Stimulated activated CD4-positive, alpha-beta T cell treated with anti-CD3 and anti-CD28 coated beads, TNF-alpha, amount 100 ng/mL, for 1 hour (primary cell): ENCODE measurements around the gene MED27.
"Not testable (repeated sequence)": the region's sequence is repeated elsewhere in the genome, so short reads cannot be mapped to it uniquely, and the experiment has no call there.

Experiments used
- DNase-seq, 3 donors: peaks; one replicate each; pipeline ENCODE4 v3.0.0-alpha.2; 2020; ENCODE audit warnings: low read depth in 3 of 3, low spot score in 1 of 3

MED27 gene

DNA sequence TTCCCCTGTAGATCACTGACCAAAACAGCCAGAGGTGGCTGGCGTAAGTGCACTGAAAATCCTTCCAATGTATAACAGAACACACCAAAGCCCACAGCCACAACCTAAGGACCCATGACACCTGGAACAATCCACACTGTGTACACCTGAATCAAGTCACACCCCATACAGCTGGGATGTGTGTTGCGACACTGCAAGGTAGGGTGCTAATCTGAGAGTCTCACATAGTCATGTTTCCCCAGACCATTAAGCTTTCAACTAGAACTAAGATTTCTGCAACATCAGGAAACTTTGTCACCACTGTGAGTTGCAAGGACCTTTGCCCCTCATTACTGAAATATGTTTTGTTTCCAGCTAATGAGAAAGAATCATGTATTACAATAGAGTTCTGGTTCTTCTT is 59.4 kb downstream of the MED27 start:
- DNase-seq, result no peak

DNA sequence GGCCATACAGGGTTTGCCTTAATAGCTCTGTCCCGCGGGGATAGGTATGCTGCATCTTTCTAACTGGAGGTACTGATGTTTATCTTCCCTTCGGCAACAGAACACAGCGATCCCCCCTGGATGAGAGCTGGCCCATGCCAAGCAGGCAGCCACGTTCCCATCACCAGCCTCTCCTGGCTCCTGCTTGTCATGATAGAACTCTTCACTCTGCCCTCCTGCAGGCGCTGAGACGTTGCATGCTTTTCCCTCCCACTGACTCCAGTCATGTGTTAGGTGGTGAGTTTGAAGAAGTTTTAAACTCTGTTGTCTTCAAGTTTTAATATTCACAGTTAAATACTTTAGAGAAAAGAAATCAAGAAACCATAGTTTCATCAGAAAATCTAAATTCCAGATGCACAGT is 60.0 kb downstream of the MED27 start:
- no peak for DNase-seq

DNA sequence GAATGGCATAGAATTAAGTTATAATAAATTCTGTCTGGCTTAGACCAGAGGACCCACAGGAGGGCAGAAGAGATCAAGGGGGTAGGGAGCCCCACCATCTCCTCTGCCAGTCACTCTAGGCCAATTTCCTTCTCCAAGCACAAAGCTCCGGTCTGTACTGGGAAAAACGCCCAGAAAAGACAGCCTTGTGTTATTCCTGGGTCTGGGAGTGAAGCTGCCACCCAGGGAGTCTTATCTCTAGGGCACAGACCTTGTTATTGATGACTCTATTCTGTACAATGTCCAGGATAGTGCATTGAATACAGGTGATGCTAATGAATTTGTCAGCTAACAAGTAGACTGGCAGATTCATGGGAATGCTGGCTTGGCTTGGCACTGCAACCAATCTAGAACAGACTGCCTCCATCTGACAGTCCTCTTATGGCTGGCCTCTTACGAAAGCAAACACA is 60.7 kb downstream of the MED27 start:
- no peak for DNase-seq

DNA sequence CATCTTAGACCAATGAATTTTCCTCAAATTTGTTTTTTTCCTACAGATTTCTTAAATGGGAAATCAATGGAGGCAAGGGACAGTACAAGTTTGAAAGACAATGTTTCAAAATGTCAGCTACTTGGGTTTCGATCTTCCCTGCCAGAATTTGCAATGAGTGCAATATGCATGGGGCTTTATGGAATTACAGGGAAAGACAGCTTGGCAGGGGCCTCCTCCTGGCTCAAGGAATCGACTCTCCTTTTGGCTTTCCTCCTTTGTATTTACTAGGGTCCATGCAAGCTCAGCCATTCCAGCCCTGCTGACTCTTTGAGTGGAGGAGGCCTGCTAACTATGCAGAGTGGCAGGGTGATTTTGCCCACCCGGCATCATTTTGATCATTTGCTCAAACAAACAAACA is 63.2 kb downstream of the MED27 start:
- no peak for DNase-seq

DNA sequence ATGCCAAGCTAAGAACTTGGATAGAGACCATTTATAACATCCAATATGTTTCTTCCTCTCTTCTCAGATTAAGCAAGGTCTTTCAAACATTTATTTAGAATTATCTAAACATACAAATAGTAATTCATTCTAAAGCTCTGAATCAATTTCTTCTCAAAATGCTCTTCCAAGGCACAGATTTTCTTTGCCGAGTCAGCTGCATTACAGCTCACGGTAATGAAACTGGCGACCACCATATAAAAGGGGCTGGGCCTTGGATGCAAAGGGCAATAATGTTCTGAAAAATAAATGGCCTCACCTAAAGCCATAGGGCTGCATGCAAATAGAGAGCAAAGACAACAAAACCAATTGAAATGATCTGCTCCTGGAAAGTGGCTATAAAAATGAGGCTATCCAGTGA is 63.8 kb downstream of the MED27 start:
- no peak for DNase-seq

DNA sequence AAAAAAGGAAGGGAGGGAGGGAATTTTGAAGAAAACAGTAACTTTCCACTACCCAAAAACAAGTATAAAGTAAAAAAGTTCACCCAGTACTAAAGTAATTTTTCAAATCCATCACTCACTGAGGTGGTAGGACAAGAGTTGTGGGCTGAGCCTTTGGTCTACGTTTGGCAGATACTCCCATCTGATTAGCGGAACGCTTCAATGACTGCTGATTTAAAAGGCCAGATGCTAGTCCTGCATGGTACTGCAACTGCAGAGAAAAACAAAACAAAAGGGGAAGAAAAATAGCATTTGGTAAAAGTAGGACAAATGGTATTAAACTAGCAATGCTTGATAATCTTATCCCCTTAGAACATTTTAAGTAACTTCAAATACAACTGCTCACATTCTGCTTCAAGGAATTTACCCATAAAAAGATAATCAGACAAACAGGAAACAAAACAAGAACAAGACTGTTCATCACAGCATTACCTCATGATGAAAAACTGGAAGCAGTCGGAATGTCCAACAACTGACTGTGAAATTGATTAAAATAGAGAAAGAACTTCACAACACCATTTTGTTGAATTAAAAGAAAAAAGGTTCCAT is 65.4 kb downstream of the MED27 start:
- DNase-seq, result no peak

DNA sequence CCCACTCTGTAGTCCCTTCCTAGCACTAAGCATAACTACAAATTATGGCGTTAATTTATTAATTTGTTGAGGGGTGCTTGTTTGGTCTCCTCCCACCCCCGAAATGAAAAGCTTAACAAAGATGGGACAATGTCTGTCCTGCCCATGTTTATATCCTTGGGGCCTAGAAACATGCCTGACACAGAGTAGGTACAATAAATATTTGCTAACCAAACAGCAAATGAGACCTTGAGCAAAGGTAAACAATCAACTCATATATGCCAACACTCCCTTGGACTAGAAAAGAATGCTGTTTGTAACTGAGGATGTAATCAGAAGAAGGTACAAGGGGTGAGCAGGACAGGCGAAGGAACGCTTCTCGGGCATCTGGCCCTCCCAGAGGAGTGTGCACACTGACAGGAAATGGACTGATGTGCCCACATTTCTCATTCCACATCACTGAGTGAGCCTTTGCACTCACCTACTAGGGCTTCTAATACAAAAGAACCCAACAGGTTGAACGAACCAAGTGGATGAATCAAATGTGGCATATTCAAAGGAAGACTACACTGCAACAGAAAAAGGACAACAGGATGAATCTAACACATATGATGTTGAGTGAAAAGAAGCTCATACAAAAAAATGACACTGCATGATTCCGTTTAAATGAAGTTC is 66.8 kb downstream of the MED27 start:
- no peak for DNase-seq

DNA sequence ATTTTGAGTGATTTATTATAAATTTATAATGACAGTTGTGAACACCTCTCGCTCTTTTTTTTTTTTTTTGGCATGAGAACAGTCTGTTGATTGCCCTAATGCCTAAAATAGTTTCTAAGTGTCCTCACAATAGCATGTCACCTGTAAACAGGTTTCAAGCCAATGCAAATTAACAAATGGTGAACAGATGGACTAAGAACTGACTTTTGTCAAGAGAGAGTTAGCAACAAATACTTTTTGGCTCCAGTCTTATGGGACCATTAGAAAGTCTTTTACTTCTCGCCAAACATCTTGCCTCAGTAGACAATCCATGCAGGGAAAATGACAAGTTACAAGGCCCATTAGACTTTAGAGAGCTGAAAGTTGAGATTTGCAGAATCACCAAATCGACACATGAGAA is 67.8 kb downstream of the MED27 start:
- no peak for DNase-seq

DNA sequence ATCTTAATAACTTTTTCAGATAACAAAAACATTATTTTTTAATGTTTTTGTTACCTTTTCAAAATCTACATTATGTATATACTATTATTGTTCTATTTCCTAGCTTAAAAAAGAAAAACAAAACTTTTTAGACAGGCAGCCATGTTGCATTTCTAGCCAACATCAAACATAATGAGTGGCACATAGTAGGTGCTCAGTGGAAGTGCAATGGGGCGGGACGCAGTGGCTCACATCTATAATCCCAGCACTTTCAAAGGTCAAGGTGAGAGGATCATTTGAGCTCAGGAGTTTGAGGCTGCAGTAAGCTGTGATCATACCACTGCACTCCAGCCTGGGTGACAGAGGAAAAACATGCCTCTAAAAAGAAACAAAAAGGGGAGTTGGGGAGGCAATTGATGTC is 68.4 kb downstream of the MED27 start:
- no peak for DNase-seq

DNA sequence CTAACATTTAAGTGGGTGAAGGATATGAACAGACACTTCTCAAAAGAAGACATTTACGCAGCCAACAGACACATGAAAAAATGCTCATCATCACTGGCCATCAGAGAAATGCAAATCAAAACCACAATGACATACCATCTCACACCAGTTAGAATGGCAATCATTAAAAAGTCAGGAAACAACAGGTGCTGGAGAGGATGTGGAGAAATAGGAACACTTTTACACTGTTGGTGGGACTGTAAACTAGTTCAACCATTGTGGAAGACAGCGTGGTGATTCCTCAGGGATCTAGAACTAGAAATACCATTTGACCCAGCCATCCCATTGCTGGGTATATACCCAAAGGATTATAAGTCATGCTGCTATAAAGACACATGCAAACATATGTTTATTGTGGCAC is 69.5 kb downstream of the MED27 start:
- DNase-seq, result not testable (repeated sequence)

DNA sequence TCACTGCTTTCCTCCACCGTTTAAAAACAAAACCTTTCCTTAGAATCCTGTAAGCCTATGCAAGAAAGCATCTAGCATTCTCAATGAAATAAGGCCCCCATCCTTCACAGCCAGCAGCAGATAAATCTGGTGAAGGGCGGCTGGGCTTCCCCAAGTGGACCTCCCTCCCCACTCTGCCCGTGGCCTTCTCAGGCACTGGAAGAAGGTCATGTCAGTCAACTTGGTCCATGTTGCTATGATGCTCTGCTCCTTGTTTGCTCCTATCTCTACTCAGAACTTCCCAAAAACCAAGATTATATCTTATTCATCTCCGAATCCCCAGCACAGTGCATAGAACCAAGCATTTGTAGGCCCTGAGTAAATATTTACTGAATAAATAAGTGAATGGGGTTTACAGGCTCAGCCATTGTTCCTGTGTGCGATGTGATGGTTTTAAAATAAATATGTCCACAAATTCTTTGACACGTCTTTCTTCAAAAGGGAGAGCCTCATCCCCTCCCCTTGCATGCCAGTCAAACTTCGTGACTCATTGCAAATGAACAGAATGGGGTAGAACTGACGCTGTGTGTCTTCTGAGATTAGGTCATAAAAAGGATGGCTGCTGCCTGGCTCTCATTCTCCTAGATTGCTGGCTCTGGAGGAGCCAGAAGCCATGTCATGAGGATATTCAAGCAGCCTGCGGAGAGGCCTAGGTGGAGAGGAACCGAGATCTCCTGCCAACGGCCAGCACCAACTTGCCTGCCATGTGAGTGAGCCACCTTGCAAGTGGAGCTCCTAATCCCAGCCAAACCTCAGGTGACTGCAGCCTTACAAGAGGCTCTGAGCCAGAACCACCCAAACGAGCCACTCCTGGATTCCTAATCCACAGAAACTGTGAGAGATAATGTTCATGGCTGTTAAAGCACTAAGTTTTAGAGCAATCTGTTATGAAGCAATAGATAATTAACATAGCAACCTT is 70.5 kb downstream of the MED27 start:
- DNase-seq, result no peak

DNA sequence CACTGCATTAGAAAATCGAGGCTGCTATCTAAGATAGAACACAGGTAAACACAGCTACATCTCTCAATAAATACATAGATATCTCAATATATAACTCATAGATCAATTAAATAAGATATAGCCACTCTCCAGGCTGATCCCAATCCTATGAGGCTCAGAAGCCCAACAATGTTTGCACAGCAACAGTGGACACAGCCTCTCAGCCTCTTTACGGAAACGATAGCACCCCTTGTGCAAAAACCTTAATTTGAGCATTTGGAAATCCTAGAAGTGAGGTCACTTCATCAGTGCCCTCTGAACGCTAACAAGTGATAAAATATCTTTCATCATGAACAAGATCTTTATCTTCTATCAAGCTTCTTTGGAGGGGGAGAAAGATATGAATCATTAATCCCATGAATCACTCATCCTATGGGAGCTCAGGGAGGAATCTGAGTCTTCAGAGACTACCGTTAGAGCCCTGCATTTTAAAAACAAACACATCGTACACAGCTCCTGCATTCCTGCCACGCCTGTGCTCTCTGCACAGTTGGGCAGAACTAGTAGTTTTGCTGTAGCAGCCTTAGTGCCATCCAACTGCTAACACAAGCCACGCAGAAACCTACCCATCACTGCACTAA is 71.4 kb downstream of the MED27 start:
- no peak for DNase-seq

DNA sequence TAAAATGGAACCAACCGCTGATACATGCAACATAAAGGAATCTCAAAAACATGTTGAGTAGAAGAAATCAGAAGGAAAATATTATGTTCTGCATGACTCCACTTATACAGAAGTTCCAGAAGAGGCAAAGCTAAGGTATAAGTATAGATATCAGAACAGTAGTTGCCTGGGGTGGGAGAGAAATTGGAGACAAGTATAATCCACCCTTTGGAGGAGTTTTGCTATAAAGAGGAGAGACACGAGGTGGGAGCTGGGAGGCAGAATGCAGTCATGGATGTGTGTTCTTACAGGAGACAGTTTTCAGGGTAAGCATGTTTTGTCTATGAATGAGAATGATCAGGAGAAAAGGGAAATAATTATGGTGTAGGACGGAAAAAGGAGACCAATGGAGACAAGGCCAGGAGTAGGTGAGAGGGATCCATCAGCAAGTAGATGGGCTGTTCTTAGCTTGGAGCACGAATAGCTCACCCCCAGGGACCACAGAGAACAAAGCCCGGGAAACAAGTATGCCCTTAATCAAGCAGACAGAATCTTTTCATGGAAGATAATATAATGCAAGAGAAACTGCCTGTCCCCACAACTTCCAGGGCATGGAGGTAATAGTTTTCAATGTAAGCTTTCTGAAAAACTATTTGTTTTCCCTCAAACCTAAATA is 72.2 kb downstream of the MED27 start:
- no peak for DNase-seq

DNA sequence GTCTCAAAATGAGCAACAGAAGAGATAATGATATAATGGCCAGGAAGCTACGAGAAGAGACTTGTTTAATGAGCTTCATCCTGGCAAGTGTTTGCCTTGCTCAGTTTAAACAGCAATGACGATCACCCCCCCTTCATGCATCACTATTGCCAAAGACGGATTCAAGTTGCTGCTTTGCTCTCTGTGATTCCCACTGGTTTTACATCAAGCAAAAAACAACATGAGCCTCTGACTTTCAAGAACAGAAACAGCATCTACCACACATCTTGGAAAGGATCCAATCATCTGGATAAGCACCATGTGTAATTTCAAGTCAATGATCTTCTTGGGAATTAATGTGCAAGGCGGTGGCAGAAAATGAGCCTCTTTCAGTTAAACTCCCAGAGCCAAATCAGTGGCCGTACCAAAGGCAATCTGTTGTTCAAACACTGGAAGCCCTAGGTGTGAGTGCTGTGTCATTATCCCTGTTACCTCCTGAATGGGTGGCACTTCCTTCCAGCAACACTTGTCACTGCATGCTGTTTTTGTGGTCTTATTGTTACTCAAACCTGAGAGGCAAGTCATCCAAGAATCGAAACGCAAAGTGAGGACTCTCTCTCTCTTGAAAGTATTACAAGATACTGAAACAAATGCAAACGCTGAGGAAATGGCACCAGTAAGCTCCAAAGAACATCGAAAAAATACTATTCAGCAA is 72.8 kb downstream of the MED27 start:
- no peak for DNase-seq

DNA sequence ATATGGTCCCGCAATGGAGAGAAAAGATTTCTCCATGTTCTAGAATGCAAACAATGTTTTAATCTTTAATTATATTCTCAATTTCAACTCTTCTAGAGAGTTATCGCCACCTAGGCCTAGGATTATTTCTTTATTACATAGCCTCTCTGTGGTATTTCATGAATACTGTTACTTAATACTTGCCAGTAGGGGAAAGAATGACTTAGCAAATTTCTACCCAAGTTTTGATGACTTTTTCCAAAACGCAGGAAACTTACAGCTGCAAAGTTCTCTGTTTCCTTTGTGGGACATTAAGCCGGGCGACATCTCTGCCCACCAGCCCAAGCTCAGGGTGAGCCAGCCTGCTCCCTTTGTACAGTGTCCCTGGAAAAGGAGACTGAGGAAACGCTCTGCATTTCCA is 73.8 kb downstream of the MED27 start:
- DNase-seq, result no peak

DNA sequence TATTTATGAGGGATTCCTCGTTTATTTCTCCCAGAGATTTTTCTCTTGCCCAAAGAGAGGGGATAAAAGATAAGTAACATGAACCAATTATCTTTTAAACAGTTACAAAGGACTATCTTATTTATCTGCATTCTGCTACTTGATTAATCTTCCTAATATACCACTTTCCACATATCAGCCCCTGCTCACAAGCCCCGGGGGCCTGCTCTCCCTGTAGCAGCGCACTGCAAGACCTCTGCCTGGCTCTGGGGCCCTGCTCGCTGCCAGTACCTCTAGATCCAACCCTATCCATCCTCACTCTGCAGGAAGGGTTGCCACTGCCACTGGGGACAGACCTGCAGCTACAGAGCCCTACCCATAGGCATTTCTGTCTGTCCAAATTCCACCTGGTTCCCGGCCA is 75.3 kb downstream of the MED27 start:
- no peak for DNase-seq

DNA sequence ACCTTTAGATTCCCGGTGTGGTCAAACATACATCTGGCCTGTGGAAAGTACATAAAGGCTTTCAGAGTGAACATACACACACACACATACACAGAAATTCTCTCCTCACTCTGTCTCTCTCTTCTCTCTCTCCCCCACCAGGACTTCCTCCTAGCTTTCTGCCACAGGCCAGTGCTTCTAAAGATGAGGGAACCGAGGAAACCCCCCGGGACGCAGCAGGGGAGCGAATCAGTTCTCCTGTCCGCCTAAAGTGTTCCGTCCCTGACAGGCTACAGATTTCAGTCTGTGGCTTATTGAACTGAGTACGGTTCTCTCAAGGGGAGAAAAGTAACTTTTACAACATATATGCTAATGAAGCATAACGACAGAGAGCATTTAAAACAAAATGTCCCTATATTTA is 75.8 kb downstream of the MED27 start:
- no peak for DNase-seq

DNA sequence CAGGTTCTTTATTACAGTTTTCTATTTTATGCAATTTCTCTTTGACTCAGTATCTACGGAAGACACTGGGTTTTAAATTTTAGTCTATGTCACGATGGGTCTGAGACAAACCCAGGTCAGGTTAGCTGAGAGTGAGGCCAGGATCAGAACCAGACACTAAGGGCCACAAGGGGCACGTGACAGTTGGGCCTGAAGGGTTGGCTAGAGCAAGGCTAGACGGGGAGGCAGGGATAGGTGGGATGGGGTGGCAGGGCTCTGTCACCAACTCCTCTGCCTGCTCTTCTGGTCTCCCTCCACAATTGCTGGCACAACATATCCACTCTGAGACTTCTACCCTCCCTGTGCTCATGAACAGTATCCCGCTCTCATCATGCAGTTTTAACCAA is 76.4 kb downstream of the MED27 start:
- DNase-seq, result no peak

DNA sequence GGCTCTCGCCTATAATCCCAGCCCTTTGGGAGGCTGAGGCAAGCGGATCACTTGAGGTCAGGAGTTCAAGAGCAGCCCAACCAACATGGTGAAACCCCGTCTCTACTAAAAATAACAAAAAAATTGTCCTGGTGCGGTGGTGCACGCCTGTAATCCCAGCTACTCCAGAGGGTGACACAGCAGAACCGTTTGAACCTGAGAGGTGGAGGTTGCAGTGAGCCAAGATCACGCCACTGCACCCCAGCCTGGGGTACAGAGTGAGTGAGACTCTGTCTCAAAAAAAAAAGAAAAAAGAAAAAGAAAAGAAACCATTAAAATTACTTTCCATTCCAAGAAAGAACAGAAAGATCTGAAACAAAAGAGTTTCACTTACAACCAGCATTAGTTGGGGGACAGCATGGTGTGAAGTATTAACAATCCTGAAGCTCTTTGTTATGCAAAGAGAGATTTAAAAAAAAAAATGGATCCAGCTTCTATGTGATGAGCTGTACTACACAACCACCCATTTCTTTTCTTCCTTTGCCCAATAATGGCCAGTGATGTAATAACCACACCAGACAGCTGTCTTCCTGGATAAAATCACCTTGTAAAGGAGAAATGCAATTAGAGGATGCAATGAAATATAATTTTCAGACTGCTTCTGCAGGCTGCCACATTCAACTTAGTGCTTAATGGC is 76.9 kb downstream of the MED27 start:
- no peak for DNase-seq

DNA sequence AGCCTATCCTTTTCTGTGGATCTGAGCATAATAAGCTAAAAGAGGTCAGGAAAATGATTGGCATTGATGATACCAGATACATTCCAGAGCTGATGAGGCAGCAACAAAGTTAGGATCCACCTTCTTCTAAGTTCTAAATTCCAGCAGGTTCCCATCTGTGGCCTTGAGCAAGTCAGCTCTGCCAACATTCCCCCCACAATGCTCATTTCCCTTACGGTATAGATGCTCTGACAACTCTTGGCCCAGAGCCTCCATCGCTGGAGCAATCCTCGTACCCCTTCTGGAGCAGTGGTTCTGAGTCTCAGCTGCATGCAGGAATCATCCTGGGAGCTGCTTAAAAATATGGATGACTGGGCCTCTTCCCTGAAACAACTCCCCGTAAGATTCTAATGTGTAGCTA is 78.1 kb downstream of the MED27 start:
- DNase-seq, result no peak
